HepG2 (cell line): ENCODE data around the gene PSME3IP1. TPM values are rescaled to one million over a fixed set of nuclear protein-coding genes. Genes with fewer than 3 reads are reported as not detected.

ENCODE experiments used
- CBX1 ChIP-seq: IDR thresholded peaks from one replicate; pipeline ENCODE4 v1.6.1; 2016; ENCODE audit warnings: antibody characterized with exemption, low read depth
- CCAR2 ChIP-seq: fragments of 200-400 bp; formaldehyde crosslinking; optimal IDR thresholded peaks from 2 replicates; pipeline ENCODE3; 2018; ENCODE audit warnings: low read depth, mild to moderate bottlenecking, low read length, moderate library complexity
- CEBPB ChIP-seq: IDR thresholded peaks from 2 replicates; pipeline ENCODE4 v1.6.1; 2011; ENCODE audit warnings: low read depth, low read length, improper control_type of control experiment, borderline replicate concordance
- DNMT3B ChIP-seq: conservative IDR thresholded peaks from 2 replicates; pipeline ENCODE4 v1.6.1; 2016; ENCODE audit warnings: missing biosample characterization, control low read depth
- FOXC1 ChIP-seq: sonication (generic); formaldehyde crosslinking; IDR thresholded peaks from 2 replicates; pipeline ENCODE4 v1.8.0; 2022; ENCODE audit warnings: mild to moderate bottlenecking, missing genetic modification reagents, borderline replicate concordance
- IKZF1 ChIP-seq: fragments of 450-650 bp; IDR thresholded peaks from 2 replicates; pipeline ENCODE4 v1.7.1; 2016
- IRX3 ChIP-seq: sonication (generic); formaldehyde crosslinking; IDR thresholded peaks from 2 replicates; pipeline ENCODE4 v1.8.1; 2023; ENCODE audit warnings: mild to moderate bottlenecking, low read depth, missing genetic modification reagents, borderline replicate concordance
- KLF12 ChIP-seq: sonication (generic); formaldehyde crosslinking; IDR thresholded peaks from 2 replicates; pipeline ENCODE4 v1.4.0; 2020; ENCODE audit warnings: missing genetic modification reagents, borderline replicate concordance
- KLF9 ChIP-seq: IDR thresholded peaks from 2 replicates; pipeline ENCODE4 v1.6.1; 2016; ENCODE audit warnings: low read depth
- MEIS2 ChIP-seq: sonication (generic); formaldehyde crosslinking; IDR thresholded peaks from 2 replicates; pipeline ENCODE4 v1.9.0; 2021; ENCODE audit warnings: mild to moderate bottlenecking, missing genetic modification reagents
- MXI1 ChIP-seq: IDR thresholded peaks from 3 replicates; pipeline ENCODE4 v1.6.1; 2012; ENCODE audit warnings: low read depth, low read length, inconsistent platforms, borderline replicate concordance
- RNF2 ChIP-seq: fragments of 450-650 bp; conservative IDR thresholded peaks from 2 replicates; pipeline ENCODE4 v1.6.1; 2016; ENCODE audit warnings: low read depth
- SNRNP70 ChIP-seq: fragments of 200-400 bp; formaldehyde crosslinking; IDR thresholded peaks from 2 replicates; pipeline ENCODE4 v1.6.1; 2017; ENCODE audit warnings: mild to moderate bottlenecking, low read depth, low read length, moderate library complexity
- ZNF557 ChIP-seq: sonication (generic); formaldehyde crosslinking; IDR thresholded peaks from 2 replicates; pipeline ENCODE4 v1.4.0; 2020; ENCODE audit warnings: missing genetic modification reagents
- ZNF737 ChIP-seq: sonication (generic); formaldehyde crosslinking; IDR thresholded peaks from 2 replicates; pipeline ENCODE4 v1.5.0; 2020; ENCODE audit warnings: missing genetic modification reagents, mild to moderate bottlenecking, borderline replicate concordance
- polyA plus RNA-seq, 8 experiments: library from polyadenylated mRNA; depleted of rRNA in 3 of 8; stranded (reverse) in 7 of 8; unstranded in 1 of 8; fragments of >200 nt; fragmentation: Illumina TruSeq in 4 of 8; extraction: Trizol in 4 of 8; gene quantifications; 2 replicates each; pipeline versions ENCODE4 v1.2.1 to v1.2.3, GENCODE V29; 2011 to 2016; ENCODE audit warnings: low read depth in 4 of 8, missing spikeins in 1 of 8, mixed read lengths in 1 of 8; ENCODE audit not compliant: insufficient read depth in 1 of 8
- total RNA-seq, 5 experiments: library from RNA; depleted of rRNA; stranded (reverse); fragments of >200 nt; fragmentation: Illumina TruSeq; extraction: Trizol; gene quantifications; 2 replicates each; pipeline ENCODE4 v1.2.3, GENCODE V29; 2016; ENCODE audit warnings: low read depth in 1 of 5
- TF ChIP-seq, protein P1 (sequence below): sonication (generic); formaldehyde crosslinking; conservative IDR thresholded peaks from 2 replicates; pipeline ENCODE4 v1.8.0; 2022; ENCODE audit warnings: low read depth, missing genetic modification reagents
- TF ChIP-seq, protein P2 (sequence below): sonication (generic); formaldehyde crosslinking; IDR thresholded peaks from 2 replicates; pipeline ENCODE4 v1.5.0; 2020; ENCODE audit warnings: mild to moderate bottlenecking, missing genetic modification reagents, moderate library complexity
- TF ChIP-seq, protein P3 (sequence below), 2 experiments: IDR thresholded peaks; 2 replicates each; pipeline ENCODE4 v1.6.1; 2011 to 2012; ENCODE audit warnings: low read length in 2 of 2, borderline replicate concordance in 1 of 2, low read depth in 1 of 2, mild to moderate bottlenecking in 1 of 2, moderate library complexity in 1 of 2
- TF ChIP-seq, protein P4 (sequence below): sonication (generic); formaldehyde crosslinking; IDR thresholded peaks from 2 replicates; pipeline ENCODE4 v1.5.1; 2020; ENCODE audit warnings: missing genetic modification reagents, mild to moderate bottlenecking, borderline replicate concordance
- TF ChIP-seq, protein P5 (sequence below): sonication (generic); formaldehyde crosslinking; IDR thresholded peaks from 2 replicates; pipeline ENCODE4 v1.4.0; 2020; ENCODE audit warnings: missing genetic modification reagents; ENCODE audit errors: not compliant biosample characterization

The PSME3IP1 gene
- total and polyA plus RNA-seq, 2 of the 13 experiments (the other 11 are each of a cell fraction or from before 2014, with no cell fraction given) = 90.8 to 99.8 TPM

DNA sequence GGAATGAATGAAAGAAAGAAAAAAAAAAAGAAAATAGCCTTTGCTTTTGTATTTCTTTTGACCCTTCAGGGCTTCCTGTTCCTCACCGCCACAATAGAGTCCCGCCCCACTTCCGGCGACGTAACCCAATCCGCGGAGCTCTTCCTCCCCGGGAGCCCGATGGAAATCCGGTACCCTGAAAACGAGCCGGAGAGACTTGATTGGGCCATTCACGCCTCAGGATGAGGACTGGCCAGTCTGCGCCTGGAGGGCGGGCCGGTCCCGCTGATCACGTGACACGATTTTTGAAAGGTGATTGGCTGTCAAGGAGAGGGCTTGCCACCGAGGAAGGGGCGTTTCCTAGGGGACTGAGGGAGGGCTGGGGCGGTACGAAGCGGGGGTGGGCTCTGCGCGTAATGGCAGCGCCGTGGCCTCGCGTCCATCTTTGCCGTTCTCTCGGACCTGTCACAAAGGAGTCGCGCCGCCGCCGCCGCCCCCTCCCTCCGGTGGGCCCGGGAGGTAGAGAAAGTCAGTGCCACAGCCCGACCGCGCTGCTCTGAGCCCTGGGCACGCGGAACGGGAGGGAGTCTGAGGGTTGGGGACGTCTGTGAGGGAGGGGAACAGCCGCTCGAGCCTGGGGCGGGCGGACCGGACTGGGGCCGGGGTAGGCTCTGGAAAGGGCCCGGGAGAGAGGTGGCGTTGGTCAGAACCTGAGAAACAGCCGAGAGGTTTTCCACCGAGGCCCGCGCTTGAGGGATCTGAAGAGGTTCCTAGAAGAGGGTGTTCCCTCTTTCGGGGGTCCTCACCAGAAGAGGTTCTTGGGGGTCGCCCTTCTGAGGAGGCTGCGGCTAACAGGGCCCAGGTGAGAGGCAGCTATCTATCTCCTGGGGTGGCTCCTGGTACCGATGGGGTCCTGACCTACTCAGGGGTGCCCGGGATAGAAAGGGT, at the start of gene PSME3IP1, which contains the start of gene RSPRY1 (continued):
- TF ChIP-seq IRX3 (CRISPR knock-in tag) (0 out of 2 replicates have a peak, but pooled peaks have one; percentile 71), KLF12 (CRISPR knock-in tag) (no peak; the same call in 1 of the 2 replicates), IKZF1 (no peak), ZNF557 (CRISPR knock-in tag) (no peak), KLF9 (CRISPR knock-in tag) (0 out of 2 replicates have a peak, but pooled peaks have one; percentile 12), MEIS2 (CRISPR knock-in tag) (no peak; the same call in 1 of the 2 replicates), CEBPB (no peak; the same call in 1 of the 2 replicates), MXI1 (peak; percentile 77; the same call in 1 of the 3 replicates), RNF2 (no peak), CCAR2 (no peak), DNMT3B (CRISPR knock-in tag) (no peak), FOXC1 (CRISPR knock-in tag) (peak; percentile 19; the same call in 1 of the 2 replicates), CBX1 (peak; percentile 59), ZNF737 (no peak), SNRNP70 (no peak)
- TF ChIP-seq, protein P1, sequence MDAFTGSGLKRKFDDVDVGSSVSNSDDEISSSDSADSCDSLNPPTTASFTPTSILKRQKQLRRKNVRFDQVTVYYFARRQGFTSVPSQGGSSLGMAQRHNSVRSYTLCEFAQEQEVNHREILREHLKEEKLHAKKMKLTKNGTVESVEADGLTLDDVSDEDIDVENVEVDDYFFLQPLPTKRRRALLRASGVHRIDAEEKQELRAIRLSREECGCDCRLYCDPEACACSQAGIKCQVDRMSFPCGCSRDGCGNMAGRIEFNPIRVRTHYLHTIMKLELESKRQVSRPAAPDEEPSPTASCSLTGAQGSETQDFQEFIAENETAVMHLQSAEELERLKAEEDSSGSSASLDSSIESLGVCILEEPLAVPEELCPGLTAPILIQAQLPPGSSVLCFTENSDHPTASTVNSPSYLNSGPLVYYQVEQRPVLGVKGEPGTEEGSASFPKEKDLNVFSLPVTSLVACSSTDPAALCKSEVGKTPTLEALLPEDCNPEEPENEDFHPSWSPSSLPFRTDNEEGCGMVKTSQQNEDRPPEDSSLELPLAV (CRISPR knock-in tag) = no peak
- TF ChIP-seq, protein P2, sequence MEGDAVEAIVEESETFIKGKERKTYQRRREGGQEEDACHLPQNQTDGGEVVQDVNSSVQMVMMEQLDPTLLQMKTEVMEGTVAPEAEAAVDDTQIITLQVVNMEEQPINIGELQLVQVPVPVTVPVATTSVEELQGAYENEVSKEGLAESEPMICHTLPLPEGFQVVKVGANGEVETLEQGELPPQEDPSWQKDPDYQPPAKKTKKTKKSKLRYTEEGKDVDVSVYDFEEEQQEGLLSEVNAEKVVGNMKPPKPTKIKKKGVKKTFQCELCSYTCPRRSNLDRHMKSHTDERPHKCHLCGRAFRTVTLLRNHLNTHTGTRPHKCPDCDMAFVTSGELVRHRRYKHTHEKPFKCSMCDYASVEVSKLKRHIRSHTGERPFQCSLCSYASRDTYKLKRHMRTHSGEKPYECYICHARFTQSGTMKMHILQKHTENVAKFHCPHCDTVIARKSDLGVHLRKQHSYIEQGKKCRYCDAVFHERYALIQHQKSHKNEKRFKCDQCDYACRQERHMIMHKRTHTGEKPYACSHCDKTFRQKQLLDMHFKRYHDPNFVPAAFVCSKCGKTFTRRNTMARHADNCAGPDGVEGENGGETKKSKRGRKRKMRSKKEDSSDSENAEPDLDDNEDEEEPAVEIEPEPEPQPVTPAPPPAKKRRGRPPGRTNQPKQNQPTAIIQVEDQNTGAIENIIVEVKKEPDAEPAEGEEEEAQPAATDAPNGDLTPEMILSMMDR = no peak; the same call in 1 of the 2 replicates
- TF ChIP-seq, protein P3, sequence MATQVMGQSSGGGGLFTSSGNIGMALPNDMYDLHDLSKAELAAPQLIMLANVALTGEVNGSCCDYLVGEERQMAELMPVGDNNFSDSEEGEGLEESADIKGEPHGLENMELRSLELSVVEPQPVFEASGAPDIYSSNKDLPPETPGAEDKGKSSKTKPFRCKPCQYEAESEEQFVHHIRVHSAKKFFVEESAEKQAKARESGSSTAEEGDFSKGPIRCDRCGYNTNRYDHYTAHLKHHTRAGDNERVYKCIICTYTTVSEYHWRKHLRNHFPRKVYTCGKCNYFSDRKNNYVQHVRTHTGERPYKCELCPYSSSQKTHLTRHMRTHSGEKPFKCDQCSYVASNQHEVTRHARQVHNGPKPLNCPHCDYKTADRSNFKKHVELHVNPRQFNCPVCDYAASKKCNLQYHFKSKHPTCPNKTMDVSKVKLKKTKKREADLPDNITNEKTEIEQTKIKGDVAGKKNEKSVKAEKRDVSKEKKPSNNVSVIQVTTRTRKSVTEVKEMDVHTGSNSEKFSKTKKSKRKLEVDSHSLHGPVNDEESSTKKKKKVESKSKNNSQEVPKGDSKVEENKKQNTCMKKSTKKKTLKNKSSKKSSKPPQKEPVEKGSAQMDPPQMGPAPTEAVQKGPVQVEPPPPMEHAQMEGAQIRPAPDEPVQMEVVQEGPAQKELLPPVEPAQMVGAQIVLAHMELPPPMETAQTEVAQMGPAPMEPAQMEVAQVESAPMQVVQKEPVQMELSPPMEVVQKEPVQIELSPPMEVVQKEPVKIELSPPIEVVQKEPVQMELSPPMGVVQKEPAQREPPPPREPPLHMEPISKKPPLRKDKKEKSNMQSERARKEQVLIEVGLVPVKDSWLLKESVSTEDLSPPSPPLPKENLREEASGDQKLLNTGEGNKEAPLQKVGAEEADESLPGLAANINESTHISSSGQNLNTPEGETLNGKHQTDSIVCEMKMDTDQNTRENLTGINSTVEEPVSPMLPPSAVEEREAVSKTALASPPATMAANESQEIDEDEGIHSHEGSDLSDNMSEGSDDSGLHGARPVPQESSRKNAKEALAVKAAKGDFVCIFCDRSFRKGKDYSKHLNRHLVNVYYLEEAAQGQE (IDR thresholded peaks at IDR 0.05; ENCODE audit: borderline replicate concordance in 1 of 2, low read depth in 1 of 2, low read length in 2 of 2) = no peak; a peak in 1 of 4 replicates
- TF ChIP-seq, protein P4, sequence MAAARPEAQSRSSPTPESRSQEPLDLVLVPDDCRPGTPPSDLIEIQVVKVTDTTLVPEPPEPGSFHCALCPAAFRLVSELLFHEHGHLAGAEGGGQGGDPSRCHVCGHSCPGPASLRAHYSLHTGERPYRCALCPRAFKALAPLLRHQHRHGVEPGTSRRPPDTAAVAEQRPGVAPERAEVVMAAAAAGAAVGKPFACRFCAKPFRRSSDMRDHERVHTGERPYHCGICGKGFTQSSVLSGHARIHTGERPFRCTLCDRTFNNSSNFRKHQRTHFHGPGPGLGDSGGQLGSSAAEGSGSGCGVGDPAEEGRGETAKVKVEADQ (CRISPR knock-in tag) = no peak
- TF ChIP-seq, protein P5, sequence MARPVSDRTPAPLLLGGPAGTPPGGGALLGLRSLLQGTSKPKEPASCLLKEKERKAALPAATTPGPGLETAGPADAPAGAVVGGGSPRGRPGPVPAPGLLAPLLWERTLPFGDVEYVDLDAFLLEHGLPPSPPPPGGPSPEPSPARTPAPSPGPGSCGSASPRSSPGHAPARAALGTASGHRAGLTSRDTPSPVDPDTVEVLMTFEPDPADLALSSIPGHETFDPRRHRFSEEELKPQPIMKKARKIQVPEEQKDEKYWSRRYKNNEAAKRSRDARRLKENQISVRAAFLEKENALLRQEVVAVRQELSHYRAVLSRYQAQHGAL = no peak
